Erythroblast (primary cell): Measurements from ENCODE around the gene CST3.

Experiments used
- GATA1 ChIP-seq: IDR thresholded peaks from 2 replicates; pipeline ENCODE4 v1.6.1; 2011; ENCODE audit warnings: low read depth, mild to moderate bottlenecking, control low read depth, low read length, moderate library complexity
- POLR2A ChIP-seq: IDR thresholded peaks from 2 replicates; pipeline ENCODE4 v1.6.1; 2011; ENCODE audit warnings: mild to moderate bottlenecking, low read length

- TF ChIP-seq POLR2A, result no peak
- TF ChIP-seq GATA1, result no peak
Measured at GRCh38 chr20:23673209-23673608, 35.5 kb upstream of the CST3 start.
